Activated CD8-positive, alpha-beta memory T cell treated with anti-CD3 and anti-CD28 coated beads, Interleukin-2, amount 50 U/mL, for 24 hours (primary cell): Measurements from ENCODE around the gene GNB2.

Experiments
- DNase-seq: peaks from one replicate; pipeline ENCODE4 v3.0.0-alpha.2; 2020; ENCODE audit errors: extremely low read depth

The GNB2 gene

DNA sequence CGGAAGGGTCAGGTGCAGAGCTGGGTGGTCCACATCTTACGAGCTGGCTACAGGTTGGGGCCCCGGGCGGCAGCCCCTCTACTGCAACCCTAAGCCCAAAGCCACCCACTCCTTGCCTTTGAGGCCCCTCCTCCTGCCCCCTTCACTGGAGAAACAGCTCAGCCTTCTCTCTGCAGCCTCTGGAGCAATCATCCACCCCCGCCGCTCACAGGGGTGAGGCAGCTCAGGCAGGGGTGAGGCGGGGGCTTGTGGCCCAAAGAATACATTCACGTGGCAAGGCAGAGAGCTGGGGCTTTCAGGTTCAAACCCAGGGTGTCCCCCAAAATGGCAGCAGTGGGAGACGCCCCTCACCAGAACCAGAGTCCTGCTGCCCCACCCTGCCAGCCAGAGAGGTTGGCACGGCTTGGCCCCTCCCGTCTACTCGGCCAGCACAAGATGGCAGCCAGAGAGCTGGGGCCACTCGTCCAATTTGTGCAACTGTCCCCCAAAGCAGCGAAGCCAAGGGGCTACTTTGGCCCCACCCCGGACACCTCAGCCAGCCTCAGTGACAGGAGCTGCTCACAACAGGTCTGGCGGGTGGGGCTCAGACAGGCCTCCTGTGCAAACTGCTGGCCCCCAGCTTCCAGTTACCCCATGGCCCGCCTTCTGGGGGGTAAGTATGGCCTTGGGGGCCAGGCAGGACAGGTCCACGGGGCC lies 7.2 kb downstream of the GNB2 start:
- DNase-seq: no peak

DNA sequence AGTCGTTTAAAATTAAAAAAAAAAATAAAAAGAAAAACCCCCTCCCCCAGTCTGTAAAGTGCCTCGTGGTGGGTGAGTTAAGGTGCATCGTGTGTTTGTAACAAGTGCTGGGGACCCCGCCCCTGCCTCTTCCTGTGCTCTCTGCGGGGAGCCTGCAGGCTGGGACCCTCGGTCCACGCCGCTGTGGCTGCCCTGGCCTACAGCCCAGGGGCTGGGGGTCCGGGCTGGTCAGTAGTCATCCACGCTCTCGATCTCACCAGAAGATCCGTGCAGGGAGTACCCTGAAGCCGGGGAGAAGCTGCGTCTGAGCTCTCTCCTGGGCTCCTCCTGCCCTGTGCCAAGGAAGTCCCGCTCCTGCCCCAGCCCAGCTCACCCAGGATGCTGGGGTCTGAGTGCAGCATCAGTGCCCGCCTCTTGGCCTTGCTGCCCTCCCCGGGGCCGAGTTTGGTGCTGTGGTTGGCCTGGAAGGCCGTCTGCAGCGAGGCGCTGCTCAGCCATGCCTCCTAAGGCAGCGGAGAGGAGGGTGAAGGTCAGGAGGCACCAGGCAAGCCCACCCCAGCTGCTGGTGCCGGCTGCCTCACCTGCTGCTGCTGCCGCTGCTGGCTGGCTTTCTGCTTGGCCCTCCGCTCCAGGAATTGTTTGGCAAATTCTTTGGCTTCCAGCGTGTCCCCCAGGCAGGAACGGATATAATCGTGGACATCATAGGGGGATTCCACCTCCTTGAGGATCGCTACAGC lies 8.1 kb downstream of the GNB2 start:
- DNase-seq: no peak

DNA sequence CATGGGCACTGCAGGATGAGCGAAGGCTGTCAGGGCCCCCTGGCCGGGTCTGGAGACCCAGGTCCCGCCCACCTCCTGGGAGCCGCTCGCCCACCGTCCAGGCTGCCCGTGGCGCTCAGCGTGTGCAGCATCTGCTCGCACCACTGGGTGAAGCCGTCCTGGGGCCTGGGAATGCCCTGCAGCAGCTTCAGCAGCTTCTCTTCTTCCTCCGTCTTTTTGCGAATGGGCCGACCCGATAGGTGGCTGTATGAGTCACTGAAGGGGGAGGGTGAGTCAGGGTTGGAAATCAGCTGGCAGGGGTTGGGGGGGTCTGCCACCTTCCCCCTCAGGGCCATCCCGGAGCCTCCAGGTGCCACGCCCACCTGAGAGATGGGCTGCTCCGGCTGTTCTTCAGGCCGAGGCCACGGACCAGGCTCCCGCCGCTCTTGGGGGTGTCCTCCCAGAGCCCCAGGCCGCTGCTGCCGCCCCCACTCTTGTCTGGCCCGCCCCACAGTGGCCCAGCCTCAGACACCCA lies 8.7 kb downstream of the GNB2 start:
- no peak for DNase-seq

DNA sequence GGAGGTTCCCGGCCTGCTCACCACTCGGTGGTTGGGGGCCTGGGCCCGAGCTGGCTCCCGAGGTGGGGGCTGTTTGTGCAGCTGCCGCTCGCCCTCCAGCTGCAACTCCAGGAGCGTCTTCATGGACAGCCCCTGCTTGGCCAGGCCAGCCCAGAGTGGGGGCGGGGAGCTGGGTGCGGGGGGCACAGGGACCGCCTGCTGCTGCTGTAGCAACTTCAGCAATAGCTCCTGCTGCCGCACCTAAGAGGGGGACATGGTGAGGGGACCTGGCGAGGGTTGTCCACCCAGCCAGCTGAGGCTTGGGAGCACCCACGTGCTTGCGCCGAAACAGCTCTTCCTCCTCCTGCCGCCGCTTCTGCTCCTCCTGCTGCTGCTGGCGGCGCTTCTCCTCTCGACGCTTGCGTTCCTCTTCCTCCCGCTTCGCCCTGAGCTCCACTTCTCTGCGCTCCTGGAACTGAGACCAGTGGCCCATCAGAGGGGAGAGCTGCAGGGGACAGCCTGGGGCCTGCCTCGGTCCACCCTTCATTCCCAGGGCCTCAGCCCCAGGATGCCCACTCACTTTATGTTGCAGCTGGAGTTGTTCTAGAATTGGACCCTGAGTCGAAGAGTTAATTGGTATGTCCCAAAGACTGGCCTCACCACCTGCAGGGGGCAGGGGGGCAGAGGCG lies 9.6 kb downstream of the GNB2 start:
- DNase-seq: no peak

DNA sequence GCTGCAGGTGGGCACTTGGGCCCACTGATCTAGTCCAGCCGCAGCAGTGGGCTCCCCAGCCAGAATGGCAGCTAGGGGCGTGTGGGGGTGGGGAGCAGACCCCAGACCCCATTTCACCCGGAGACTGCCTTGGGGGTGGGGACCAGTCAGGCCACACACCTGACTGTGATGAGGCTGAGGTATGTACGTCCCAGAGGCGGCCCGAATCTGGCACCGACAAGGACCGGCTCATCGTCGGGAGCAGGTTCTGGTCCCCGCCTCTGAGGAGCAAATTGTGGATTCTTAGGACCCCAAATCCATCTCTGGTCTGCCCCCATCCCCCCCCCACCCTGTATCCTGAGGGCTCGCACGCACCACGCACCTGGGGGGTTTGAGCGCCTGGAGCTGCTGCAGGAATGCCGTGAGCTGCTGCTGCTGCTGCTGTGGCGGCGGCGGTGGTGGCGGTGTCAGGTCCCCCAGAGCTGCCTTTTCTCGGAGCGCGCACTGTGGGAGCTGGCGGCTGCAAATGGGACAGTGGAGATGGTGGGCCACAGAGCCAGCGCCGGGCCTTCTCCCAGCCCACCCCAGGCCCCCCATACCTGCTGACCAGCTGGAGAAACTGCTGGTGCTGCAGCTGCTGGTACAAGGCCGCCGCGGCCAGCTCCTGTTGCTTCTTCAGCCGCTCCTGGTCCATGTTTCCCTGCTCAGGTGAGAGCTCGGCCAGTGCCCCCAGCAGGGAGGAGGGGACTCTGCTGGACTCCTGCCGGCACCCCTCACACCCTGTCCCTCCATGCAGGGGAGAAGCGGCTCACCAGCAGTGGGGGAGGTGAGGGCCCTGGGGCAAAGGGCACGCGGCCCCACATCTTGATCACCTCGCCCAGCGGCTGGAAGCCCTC lies 10.4 kb downstream of the GNB2 start:
- no peak for DNase-seq

DNA sequence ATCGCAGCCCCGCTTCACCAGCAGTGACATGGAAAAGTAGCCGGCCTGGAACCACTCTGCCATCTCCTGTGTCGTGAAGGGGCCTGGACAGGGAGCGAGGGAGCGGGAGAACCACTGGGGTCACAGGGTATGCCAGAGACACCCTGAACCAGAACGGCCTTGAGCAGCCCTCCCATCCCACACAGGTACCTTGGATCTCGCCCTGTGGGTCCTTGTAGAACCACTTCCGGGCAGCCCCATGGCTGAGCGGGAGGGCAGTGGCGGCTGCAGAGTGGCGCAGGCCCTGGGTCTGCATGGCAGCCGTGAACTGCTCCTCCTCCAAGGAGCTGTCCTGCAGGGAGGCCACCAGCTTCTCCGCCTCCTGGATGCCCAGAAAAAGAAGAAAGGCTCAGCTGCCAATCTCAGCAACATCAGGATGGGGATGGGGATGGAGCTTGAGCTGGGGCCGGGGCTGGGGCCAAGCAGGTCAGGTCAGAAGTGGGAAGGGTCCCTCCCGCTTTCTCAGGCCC lies 11.0 kb downstream of the GNB2 start:
- DNase-seq: no peak

DNA sequence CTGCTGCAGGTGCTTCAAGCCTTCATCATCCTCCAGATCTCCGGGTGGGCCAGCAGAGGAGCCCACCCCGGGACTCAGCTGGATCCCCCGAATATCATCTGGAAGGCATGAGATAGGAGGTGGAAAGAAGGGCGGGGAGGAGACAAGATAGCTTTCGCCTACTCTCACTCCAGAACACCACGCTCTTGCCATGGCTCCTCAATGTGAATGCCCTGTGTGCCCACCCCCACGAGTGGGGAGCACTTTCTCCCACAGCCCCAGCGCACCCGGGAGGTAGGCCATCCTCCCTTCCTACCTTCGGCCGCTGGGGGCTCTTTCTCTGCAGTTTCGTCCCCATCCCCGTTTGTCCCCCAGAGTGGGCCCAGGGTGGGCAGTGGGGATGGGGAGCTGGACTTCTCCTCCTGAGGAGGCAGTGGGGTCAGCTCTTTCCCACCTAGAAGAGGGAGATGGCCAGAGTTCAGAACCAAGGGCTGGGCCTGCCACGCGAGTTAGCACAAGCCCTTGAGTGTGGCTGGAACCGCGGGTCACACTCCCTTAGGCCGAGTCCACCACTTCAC lies 11.6 kb downstream of the GNB2 start:
- DNase-seq: no peak

DNA sequence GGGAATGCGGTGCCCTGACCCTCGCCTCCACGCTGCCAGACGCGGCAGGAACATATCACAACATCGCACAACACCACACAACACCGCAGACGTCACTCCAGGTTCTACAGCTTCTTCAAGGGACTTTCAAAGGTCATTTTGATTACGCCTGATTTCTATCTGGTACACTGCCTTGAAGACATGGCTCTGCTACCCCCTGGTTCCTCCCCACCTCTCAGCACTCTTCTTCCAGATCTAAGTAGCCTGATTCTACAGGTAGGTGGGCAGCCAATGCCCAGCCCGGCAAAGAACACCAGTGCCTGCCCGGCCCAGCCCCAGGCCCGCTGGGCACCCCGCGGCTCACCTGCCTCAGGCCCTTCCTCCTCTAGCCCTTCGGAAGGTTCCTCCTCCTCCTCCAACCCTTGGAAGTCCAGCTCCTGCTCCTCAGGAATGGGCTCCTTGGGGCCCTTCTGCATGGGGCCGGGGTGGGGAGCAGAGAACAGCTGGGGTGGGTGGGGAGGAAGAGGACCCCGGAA lies 12.1 kb downstream of the GNB2 start:
- no peak for DNase-seq

DNA sequence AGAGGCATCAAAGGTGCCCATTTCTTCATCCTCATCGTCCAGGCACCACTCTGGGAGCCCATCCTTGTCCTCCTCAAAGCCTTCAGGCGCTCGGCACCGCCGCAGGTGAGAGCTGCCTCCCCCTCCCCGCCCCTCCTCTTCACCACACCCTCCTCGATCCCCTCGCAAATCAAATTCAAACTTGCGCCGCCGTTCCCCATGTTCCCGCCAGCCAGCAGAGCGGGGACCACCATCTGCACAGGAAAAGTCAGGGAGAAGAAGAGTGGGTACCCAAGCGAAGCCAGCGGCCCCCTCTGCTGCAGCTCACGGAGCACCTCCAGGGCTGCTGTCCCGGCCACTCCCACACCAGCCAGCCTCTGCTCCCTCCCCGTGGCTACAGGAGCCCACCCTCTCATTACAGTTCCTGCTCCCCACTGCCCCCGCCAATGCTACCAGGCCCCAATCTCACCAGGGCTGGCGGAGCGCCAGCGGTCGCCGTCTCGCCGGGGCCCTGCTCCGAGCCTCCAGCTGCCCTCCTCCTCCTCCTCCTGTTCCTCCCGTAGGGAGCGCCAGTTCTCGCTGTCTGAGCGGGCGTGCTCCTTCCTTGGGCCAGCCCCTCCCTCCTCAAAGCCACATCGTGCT lies 12.8 kb downstream of the GNB2 start:
- no peak for DNase-seq

DNA sequence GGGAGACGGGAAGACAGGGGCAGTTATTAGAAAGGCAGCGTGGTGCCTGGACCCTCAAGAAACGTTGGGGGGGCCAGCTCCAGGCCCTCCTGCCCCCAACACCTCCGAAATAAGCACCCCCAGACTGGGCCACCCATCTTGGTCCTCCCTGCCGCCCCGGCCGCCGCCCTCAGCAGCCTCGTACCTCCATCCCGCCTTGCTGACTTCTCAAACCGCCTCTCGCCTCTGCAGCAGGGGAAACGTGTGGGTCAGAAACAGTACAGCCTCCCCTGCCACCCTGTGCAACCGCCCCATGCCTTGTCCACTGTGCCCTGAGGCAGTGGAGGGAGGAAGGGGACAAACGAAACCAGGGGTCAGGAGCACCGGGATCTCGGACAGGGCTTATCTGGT lies 13.3 kb downstream of the GNB2 start:
- DNase-seq: no peak

DNA sequence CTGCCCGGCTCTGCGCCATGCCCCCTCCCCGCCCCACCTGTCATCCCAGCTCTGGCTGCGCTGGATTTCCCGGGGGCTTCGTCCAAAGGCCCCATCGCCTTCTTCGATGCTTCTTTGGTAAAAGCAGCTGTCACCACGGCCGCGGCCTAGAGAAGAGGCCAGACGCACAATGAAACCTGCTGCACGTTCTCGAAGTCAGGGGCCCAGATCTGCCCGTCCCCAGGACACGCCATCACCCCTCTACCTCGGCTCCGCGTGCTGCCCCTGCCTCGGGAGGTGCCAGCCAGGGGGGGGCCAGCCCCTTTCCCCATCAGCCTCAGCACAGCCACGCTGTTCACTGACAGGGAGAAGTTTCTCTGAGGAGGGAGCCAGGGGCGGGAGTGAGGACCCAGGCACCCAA lies 13.7 kb downstream of the GNB2 start:
- no peak for DNase-seq

DNA sequence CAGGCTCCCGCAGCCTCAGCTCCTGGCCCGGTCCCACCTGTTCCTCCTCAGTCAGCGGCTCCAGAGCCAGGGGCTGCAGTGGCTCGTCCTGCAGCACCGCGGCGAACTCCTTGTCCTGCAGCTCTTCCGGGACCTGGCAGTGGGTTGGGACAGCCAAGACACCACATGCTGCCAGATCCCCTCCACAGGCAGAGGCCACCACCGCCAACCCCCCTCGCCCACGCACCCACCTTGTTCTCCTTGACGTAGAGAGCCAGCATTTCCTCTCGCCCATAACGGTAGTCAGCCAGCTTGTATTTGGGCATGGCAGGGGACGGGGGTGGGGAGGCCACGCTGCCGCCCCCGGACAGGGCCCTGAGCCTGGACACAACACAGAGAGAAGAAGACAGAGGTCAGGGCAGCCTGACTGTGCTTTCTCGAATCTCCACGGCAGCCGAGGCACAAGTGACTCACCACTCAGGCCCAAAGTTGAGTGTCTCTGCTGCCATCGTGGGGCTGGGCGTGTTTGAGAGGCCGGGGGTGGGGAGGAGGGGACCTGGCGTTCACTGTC lies 14.3 kb downstream of the GNB2 start:
- no peak for DNase-seq

DNA sequence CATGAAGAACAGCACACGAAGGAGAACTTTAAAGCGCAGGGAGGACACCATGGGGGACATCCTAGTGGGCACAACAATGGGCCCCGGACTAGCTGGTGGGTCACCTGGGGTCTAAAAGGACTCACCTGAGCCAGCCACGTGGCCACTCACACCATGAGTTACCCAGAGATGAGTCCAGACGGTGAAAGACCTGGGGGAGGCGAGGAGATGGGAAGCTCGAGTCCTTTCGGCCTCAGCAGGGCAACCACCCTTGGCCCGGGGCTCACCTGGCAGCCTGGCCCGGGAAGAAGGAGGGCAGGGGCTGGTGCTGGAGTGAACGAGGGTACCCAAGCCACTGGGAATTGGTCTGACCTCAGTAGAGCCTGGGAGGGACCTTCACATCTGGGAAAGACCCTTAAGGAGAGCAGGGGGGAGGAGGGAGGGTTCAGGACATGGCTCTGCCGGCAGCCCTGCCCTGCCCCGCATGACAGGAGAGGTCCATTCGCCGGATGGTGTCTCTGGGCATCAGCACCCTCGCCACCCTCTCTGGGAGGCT lies 14.9 kb downstream of the GNB2 start:
- no peak for DNase-seq

DNA sequence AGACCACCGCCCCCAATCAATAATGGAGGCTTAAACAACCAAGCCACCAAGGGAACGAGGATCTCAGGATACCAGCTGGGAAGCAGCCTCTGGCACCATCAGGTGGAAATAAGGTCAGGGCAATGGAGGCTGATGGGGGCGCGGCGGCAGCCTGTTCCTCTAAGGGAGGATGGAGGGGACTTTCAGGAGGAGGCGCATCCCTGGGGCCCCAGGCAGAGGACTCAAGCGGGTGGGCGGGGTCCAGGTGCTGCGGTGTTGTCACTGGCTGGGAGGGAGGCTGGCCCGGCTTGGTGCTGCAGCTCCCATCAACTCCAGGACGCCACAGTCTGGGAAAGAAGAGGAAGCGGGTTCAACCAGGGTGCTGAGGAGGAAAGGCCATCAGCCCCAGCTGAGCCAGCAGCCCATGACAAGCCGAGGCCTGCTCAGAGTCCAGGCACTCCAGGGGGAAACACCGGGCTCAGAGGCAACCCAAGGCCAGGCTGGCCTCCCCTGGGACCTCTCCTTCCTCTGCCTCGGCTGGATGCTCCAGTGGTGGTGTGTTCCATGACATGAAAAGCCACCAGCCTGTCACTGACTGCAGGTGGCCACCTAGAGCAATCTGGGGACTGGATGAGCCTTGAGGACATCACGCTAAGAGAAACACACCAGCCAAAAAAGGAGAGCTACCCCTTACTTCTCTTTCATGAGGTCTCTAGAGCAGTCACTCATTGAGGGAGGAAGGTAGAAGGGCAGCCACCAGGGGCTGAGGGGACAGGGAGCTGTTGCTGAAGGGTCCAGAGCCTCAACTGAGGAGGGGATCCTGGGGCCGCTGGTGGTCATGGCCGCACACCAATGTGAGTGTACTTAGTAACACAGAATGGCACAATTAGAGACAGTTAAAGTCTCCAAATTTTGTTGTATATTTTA lies 15.9 kb downstream of the GNB2 start:
- DNase-seq: no peak

DNA sequence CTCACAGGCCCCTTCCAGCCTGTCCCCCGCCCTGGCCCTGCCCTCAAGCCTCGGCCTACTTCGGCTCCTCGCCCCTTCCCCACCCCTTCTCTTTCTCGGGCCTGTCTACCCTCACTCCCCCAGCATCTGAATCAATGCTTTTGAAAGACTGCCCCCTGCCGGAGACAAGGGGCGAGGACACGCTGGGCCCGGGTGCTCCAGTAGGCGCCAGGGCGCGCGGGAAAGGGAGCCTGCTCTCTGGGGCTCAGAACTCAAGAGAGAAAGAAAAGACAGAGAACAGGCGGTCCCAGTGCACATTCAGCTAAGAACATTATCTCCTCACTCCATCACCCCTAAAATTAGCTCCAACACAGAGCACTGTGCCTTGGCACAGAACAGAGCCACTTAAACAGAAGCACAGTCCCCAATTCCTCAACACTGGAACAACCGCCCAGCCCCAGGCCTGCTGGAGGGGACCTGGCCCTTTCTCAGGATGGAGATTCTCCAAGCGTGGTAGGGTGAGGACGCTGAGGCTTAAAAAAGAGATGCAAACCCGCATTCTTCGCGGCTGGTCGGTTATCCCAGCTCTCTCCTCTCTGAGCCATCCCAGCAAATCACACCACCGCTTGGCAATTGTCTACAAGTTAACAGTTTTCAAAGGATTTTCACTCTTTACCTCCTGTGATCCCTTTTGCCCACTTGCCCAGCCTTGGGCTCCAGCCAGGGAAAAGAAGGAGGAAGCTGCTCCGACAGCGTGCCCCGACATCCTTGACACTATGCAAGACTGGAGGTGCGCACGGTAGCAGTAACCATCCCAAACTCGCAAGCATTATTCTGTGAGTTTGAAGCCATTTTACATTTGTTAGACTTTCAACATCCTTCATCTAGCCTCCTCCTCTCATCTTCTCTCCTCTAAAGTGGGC lies 18.4 kb downstream of the GNB2 start:
- peak; percentile 58 for DNase-seq

DNA sequence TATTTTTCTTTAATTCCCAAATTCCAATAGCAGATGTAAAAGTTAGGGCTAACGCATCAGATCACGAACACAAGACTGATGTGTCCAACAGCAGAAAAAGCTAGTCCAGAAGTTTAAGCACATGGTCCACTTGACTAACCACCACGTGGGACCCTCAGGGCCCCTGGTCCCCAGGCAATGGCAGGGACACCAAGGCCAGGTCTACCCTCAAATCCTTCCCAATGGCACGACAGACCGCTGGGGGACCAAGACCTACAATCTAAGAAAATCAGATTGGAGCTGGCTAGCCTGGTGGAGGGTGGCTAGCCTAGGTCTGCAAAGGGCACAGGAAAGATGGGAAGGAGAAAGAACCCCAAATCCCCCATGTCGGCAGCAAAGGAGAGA lies 19.0 kb downstream of the GNB2 start:
- DNase-seq: no peak

DNA sequence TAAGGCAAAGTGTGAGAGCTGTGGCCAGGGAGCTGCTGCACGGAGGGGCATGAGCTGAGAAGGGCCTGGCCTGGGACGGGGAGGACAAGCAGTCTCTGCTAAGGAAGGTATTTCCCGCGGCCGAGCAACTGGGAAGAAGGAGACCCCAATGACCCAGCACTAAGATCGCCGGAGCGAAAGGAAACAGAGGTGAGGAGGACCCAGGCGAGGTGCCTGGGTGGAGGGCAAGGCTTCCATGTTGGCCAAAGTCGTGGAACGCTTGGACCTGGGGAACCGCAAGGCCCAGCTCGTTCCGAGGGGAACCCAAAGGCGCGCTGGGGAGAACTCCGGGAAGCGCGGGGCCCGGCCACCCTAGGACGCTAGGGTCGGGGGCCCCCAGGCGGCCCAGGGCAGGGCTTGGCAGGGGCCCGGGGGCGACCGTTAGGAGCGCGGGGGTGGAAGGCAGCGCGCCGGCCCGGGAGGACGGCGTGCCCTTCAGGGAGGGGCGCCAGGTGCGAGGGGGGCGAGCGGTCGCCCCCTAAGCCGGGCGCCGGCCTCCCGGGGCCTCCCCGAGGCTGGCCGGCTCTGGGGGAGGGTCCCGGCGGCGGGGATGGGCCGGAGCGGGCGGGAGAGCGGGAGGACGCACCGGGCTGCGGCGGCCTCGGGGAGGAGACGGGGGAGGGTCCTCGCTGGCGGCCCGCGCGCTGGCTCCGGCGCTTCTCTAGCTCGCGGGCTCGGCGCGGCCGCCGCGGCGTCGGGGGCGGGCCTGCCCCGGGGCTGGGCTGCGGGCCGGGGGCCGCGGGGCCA lies 20.0 kb downstream of the GNB2 start:
- no peak for DNase-seq
